GM12872 (cell line): ENCODE measurements around the gene MCCC1.

Experiments
- CTCF ChIP-seq: IDR thresholded peaks from 3 replicates; pipeline ENCODE4 v1.5.1; 2011; ENCODE audit warnings: low read depth, mild to moderate bottlenecking, low read length, moderate library complexity; ENCODE audit not compliant: insufficient read depth

The MCCC1 gene

GRCh38 chr3:182986021-182986420, 113.3 kb downstream of the MCCC1 start:
- no peak for TF ChIP-seq CTCF

- no peak for TF ChIP-seq CTCF
Observed at GRCh38 chr3:182983876-182984275, 115.4 kb downstream of the MCCC1 start.

GRCh38 chr3:182981038-182981380, 118.3 kb downstream of the MCCC1 start:
- no peak for TF ChIP-seq CTCF

- no peak for TF ChIP-seq CTCF
Observed at GRCh38 chr3:182980204-182981037, 118.9 kb downstream of the MCCC1 start, which contains the start of gene DCUN1D1. TSS of gene DCUN1D1 (minus strand) at chr3:182980538. CDS start at chr3:182980489, 49 bp downstream.

- no peak for TF ChIP-seq CTCF
Observed at GRCh38 chr3:182979674-182980191, 119.6 kb downstream of the MCCC1 start.

GRCh38 chr3:182979103-182979673, 120.1 kb downstream of the MCCC1 start:
- no peak for TF ChIP-seq CTCF

- no peak for TF ChIP-seq CTCF
Observed at GRCh38 chr3:182978387-182978786, 120.9 kb downstream of the MCCC1 start.
